GM21786 (cell line): Measurements from ENCODE around the gene DIAPH3.
"Not testable (repeated sequence)": the region's sequence is repeated elsewhere in the genome, so short reads cannot be mapped to it uniquely, and the experiment has no call there.

Experiments
- ATAC-seq: cut with Tn5 transposase; IDR thresholded peaks from one replicate; pipeline ENCODE4 v1.9.1; 2021; ENCODE audit not compliant: unreplicated experiment

DIAPH3 gene

GRCh38 chr13:60099631-60100420 lies 63.9 kb downstream of the DIAPH3 start:
- no peak for ATAC-seq

- no peak for ATAC-seq
Measured at GRCh38 chr13:60095300-60095699, 68.4 kb downstream of the DIAPH3 start.

- ATAC-seq = no peak
Measured at GRCh38 chr13:60094385-60095088, 69.2 kb downstream of the DIAPH3 start.

- ATAC-seq = no peak
Measured at GRCh38 chr13:60093425-60094019, 70.2 kb downstream of the DIAPH3 start.

- ATAC-seq = no peak
Measured at GRCh38 chr13:60091573-60091972, 72.2 kb downstream of the DIAPH3 start.

GRCh38 chr13:60090574-60090973 lies 73.2 kb downstream of the DIAPH3 start:
- no peak for ATAC-seq

GRCh38 chr13:60083780-60084179 lies 79.9 kb downstream of the DIAPH3 start:
- ATAC-seq = not testable (repeated sequence)

- ATAC-seq = no peak
Measured at GRCh38 chr13:60080850-60081249, 82.9 kb downstream of the DIAPH3 start.

- no peak for ATAC-seq
Measured at GRCh38 chr13:60078226-60078625, 85.5 kb downstream of the DIAPH3 start.

GRCh38 chr13:60075850-60076249 lies 87.9 kb downstream of the DIAPH3 start:
- ATAC-seq = no peak

GRCh38 chr13:60074397-60074796 lies 89.3 kb downstream of the DIAPH3 start:
- ATAC-seq = no peak

- ATAC-seq = no peak
Measured at GRCh38 chr13:60066226-60066625, 97.5 kb downstream of the DIAPH3 start.

- ATAC-seq = no peak
Measured at GRCh38 chr13:60062502-60062901, 101.2 kb downstream of the DIAPH3 start.

- no peak for ATAC-seq
Measured at GRCh38 chr13:60061737-60062136, 102.0 kb downstream of the DIAPH3 start.

- ATAC-seq = no peak
Measured at GRCh38 chr13:60051754-60052285, 111.9 kb downstream of the DIAPH3 start.

- ATAC-seq = not testable (repeated sequence)
Measured at GRCh38 chr13:60048353-60048752, 115.4 kb downstream of the DIAPH3 start.

GRCh38 chr13:60047918-60048317 lies 115.8 kb downstream of the DIAPH3 start:
- no peak for ATAC-seq

- ATAC-seq = no peak
Measured at GRCh38 chr13:60044321-60044720, 119.4 kb downstream of the DIAPH3 start.

- ATAC-seq = no peak
Measured at GRCh38 chr13:60043262-60043661, 120.5 kb downstream of the DIAPH3 start.

- not testable (repeated sequence) for ATAC-seq
Measured at GRCh38 chr13:60040668-60041067, 123.1 kb downstream of the DIAPH3 start.

- ATAC-seq = no peak
Measured at GRCh38 chr13:60035874-60036273, 127.9 kb downstream of the DIAPH3 start.

GRCh38 chr13:60032851-60033250 lies 130.9 kb downstream of the DIAPH3 start:
- no peak for ATAC-seq
